K562 (cell line): ENCODE measurements around the gene FOXO3. TPM values are rescaled to one million over a fixed set of nuclear protein-coding genes. Genes with fewer than 3 reads are reported as not detected.

Source experiments
- ERF ChIP-seq: fragments of 450-650 bp; formaldehyde crosslinking; IDR thresholded peaks from 2 replicates; pipeline ENCODE4 v1.4.0; 2020; ENCODE audit warnings: mild to moderate bottlenecking, mixed read lengths
- FOSL1 ChIP-seq: fragments of 200-800 bp; sonication (Bioruptor generic); conservative IDR thresholded peaks from 2 replicates; pipeline ENCODE4 v1.6.1; 2016; ENCODE audit warnings: missing genetic modification characterization, missing compliant biosample characterization
- FOXK2 ChIP-seq, 2 experiments: fragments of 450-650 bp; IDR thresholded peaks in 1 of 2; conservative IDR thresholded peaks in 1 of 2; 2 replicates each; pipeline ENCODE4 v1.6.1; 2016; ENCODE audit warnings: low read depth in 2 of 2, mild to moderate bottlenecking in 1 of 2
- GATAD2B ChIP-seq: fragments of 450-650 bp; IDR thresholded peaks from 2 replicates; pipeline ENCODE4 v1.6.1; 2017; ENCODE audit warnings: mild to moderate bottlenecking, borderline replicate concordance
- HBP1 ChIP-seq: fragments of 450-650 bp; formaldehyde crosslinking; IDR thresholded peaks from 2 replicates; pipeline ENCODE4 v1.4.0; 2022; ENCODE audit warnings: missing genetic modification characterization
- KLF6 ChIP-seq: fragments of 250-450 bp; sonication (Bioruptor Pico); IDR thresholded peaks from 2 replicates; pipeline ENCODE4 v1.4.0; 2020; ENCODE audit warnings: mild to moderate bottlenecking, moderate library complexity, borderline replicate concordance
- LCOR ChIP-seq: sonication (generic); formaldehyde crosslinking; IDR thresholded peaks from 2 replicates; pipeline ENCODE4 v1.8.0; 2022; ENCODE audit warnings: mild to moderate bottlenecking, missing genetic modification reagents
- MLLT1 ChIP-seq, 2 experiments: fragments of 450-650 bp; IDR thresholded peaks; 2 replicates each; pipeline ENCODE4 v1.6.1; 2016
- ZBTB11 ChIP-seq, 3 experiments: fragments of 200-800 bp in 1 of 3; fragments of 250-450 bp in 1 of 3; fragments of 450-650 bp in 1 of 3; sonication (Bioruptor Pico) in 1 of 3; sonication (Bioruptor generic) in 1 of 3; formaldehyde crosslinking in 1 of 3; IDR thresholded peaks; 2 replicates each; pipeline versions ENCODE4 v1.6.1 to v1.8.0; 2016 to 2022; ENCODE audit warnings: mild to moderate bottlenecking in 2 of 3, missing genetic modification characterization in 2 of 3, missing compliant biosample characterization in 1 of 3, moderate library complexity in 1 of 3
- ZNF134 ChIP-seq: fragments of 250-450 bp; sonication (Bioruptor Pico); conservative IDR thresholded peaks from 2 replicates; pipeline ENCODE4 v1.4.0; 2020
- polyA plus RNA-seq, 8 experiments: library from polyadenylated mRNA; depleted of rRNA in 4 of 8; stranded (reverse) in 5 of 8; unstranded in 3 of 8; fragments of >200 nt; fragmentation: Nextera tagmentation in 2 of 8; fragmentation: Illumina TruSeq in 1 of 8; extraction: Ambion mirVana in 2 of 8; extraction: Trizol in 1 of 8; gene quantifications; 2 replicates each; pipeline versions ENCODE4 v1.2.1 to v1.2.3, GENCODE V29; 2011 to 2014; ENCODE audit warnings: inconsistent platforms in 1 of 8, missing spikeins in 1 of 8
- total RNA-seq, 7 experiments: library from RNA; depleted of rRNA in 6 of 7; stranded (reverse); fragments of >200 nt in 6 of 7; fragmentation: Illumina TruSeq in 2 of 7; extraction: Trizol in 2 of 7; gene quantifications; 2 replicates each; pipeline versions ENCODE4 v1.2.1 to v1.2.3, GENCODE V29; 2011 to 2021; ENCODE audit warnings: low replicate concordance in 1 of 7
- TF ChIP-seq, protein P1 (sequence below): fragments of 450-650 bp; IDR thresholded peaks from 2 replicates; pipeline ENCODE4 v1.6.1; 2017; ENCODE audit warnings: antibody characterized with exemption, mild to moderate bottlenecking
- TF ChIP-seq, protein P2 (sequence below): fragments of 250-450 bp; sonication (Bioruptor Pico); IDR thresholded peaks from 2 replicates; pipeline ENCODE4 v1.9.0; 2021; ENCODE audit warnings: mild to moderate bottlenecking, inconsistent platforms

Gene FOXO3
- total and polyA plus RNA-seq, 9 of the 15 experiments (the other 6 are each of a cell fraction or from before 2014, with no cell fraction given): 3.0 to 14.6 (median 6.0) TPM

GRCh38 chr6:108558372-108559096 lies 2.2 kb upstream of the FOXO3 start (continued):
- TF ChIP-seq ZBTB11 (CRISPR knock-in tag; IDR thresholded peaks at IDR 0.05) (peak in 1 of 3 experiments; percentile 49; a peak in 2 of 6 replicates), ERF (CRISPR knock-in tag) (peak; percentile 73; the same call in 1 of the 2 replicates), FOSL1 (tag) (peak; percentile 76), KLF6 (peak; percentile 70; the same call in 1 of the 2 replicates), LCOR (CRISPR knock-in tag) (peak; percentile 80; the same call in 1 of the 2 replicates), HBP1 (CRISPR knock-in tag) (no peak), FOXK2 (conservative IDR thresholded peaks at IDR 0.05 in 1 of 2, IDR thresholded peaks at IDR 0.05 in 1 of 2; ENCODE audit: low read depth in 2 of 2) (peak; percentile 6 to 44; a peak in 1 of 4 replicates), ZNF134 (CRISPR knock-in tag) (no peak), MLLT1 (IDR thresholded peaks at IDR 0.05) (no peak), GATAD2B (peak; percentile 36; the same call in 1 of the 2 replicates)
- TF ChIP-seq, protein P1, sequence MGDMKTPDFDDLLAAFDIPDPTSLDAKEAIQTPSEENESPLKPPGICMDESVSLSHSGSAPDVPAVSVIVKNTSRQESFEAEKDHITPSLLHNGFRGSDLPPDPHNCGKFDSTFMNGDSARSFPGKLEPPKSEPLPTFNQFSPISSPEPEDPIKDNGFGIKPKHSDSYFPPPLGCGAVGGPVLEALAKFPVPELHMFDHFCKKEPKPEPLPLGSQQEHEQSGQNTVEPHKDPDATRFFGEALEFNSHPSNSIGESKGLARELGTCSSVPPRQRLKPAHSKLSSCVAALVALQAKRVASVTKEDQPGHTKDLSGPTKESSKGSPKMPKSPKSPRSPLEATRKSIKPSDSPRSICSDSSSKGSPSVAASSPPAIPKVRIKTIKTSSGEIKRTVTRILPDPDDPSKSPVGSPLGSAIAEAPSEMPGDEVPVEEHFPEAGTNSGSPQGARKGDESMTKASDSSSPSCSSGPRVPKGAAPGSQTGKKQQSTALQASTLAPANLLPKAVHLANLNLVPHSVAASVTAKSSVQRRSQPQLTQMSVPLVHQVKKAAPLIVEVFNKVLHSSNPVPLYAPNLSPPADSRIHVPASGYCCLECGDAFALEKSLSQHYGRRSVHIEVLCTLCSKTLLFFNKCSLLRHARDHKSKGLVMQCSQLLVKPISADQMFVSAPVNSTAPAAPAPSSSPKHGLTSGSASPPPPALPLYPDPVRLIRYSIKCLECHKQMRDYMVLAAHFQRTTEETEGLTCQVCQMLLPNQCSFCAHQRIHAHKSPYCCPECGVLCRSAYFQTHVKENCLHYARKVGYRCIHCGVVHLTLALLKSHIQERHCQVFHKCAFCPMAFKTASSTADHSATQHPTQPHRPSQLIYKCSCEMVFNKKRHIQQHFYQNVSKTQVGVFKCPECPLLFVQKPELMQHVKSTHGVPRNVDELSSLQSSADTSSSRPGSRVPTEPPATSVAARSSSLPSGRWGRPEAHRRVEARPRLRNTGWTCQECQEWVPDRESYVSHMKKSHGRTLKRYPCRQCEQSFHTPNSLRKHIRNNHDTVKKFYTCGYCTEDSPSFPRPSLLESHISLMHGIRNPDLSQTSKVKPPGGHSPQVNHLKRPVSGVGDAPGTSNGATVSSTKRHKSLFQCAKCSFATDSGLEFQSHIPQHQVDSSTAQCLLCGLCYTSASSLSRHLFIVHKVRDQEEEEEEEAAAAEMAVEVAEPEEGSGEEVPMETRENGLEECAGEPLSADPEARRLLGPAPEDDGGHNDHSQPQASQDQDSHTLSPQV: no peak
- TF ChIP-seq, protein P2, sequence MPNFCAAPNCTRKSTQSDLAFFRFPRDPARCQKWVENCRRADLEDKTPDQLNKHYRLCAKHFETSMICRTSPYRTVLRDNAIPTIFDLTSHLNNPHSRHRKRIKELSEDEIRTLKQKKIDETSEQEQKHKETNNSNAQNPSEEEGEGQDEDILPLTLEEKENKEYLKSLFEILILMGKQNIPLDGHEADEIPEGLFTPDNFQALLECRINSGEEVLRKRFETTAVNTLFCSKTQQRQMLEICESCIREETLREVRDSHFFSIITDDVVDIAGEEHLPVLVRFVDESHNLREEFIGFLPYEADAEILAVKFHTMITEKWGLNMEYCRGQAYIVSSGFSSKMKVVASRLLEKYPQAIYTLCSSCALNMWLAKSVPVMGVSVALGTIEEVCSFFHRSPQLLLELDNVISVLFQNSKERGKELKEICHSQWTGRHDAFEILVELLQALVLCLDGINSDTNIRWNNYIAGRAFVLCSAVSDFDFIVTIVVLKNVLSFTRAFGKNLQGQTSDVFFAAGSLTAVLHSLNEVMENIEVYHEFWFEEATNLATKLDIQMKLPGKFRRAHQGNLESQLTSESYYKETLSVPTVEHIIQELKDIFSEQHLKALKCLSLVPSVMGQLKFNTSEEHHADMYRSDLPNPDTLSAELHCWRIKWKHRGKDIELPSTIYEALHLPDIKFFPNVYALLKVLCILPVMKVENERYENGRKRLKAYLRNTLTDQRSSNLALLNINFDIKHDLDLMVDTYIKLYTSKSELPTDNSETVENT: peak; percentile 44; the same call in 1 of the 2 replicates
